D341Med (cell line): ENCODE data around the gene KLHDC10.
"Not testable (repeated sequence)": the region's sequence is repeated elsewhere in the genome, so short reads cannot be mapped to it uniquely, and the experiment has no call there.

ENCODE experiments used
- DNase-seq: peaks from one replicate; pipeline ENCODE4 v3.0.0; 2012; ENCODE audit warnings: low spot score

Gene KLHDC10, protein sequence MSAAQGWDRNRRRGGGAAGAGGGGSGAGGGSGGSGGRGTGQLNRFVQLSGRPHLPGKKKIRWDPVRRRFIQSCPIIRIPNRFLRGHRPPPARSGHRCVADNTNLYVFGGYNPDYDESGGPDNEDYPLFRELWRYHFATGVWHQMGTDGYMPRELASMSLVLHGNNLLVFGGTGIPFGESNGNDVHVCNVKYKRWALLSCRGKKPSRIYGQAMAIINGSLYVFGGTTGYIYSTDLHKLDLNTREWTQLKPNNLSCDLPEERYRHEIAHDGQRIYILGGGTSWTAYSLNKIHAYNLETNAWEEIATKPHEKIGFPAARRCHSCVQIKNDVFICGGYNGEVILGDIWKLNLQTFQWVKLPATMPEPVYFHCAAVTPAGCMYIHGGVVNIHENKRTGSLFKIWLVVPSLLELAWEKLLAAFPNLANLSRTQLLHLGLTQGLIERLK

DNA sequence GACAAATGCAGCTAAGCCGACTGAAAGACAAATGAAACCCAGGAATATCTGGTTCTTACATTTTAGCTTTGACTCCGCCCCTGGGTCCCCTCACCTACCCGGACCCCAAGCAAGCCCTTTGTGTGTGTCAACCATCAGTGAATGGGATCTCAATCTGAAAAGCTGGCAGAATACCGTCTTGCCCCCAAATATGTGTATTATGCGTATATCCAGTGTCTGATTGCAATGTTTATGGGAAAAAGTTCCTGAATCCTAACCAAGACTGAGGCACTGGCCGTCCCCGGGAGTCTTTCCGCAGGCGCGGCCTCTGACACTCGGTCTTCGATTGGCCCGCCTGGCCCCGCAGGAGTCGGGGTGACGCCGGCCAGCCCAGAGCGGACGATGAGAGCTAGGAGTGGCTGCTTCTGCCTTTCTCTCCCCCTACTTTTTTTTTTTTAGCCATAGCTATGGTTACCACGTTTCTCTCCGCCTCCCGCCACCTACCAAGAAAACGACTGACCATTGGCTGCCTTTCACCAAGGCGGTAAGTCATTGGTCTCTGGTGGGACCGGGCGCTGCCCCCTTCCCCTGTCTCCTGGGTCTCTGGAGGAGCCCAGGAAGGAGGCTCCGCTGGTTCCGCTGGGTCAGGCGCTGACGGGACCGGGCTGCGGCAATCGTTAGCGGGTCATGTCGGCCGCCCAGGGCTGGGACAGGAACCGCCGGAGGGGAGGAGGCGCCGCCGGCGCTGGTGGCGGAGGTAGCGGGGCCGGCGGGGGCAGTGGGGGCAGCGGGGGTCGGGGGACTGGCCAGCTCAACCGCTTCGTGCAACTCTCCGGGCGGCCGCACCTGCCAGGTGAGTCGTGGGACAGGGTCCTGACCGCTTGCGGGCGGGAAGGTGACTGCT is at the start of gene KLHDC10:
KLHDC10 (plus strand) TSS at position 557 of the 883 bp plus-strand sequence; CDS start at position 667, 110 bp downstream.
- DNase-seq, result peak; percentile 96

DNA sequence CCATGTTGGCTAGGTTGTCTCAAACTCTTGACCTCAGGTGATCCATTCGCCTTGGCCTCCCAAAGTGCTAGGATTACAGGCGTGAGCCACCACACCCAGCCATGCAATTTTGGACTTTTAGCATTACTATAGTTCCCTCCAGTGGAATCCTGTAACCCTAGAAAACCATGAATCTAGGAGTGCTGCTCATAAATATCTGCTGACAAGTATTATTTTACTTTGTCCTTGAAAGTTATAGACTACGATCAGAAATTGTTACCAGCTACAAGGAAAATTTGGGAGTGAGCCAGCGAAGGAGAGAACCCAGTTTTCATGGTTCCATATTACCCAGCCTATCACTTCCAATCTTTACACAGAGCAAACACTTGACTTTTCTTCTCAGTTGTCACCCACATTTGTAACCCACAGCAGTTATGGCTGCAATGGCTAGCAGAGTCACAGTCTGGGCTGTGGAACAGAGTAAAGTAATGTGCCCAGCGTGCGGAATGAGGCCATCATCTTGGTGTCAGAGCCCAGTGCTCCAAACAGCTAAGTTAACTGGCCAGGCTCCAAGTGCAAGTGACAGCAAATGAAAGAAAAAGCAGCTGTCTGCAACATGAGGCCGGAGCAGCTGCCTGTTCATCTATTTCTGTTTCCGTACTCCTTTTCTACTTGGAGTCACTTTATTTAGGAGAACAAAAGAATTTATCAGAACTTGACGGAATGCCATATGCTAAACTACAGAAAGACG is 49.1 kb upstream of the KLHDC10 start:
- DNase-seq, result no peak

DNA sequence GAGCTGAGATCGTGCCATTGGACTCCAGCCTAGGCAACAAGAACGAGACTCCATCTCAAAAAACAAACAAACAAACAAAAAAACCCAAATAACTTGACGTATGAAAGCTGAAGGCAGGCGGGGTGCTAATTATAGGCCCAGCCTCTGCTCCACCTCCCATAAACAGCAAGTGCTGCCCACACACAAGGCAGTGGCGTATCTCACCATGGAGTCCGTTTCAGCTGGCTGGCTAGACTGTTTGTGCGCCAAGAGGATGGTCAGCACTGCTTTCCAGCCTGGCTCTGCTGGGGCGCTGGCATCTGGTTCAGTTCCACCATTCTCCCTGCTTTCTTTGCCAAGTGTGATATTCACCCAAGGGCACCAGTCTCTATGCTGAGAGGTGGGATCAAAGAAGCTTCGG is 48.2 kb upstream of the KLHDC10 start:
- no peak for DNase-seq

DNA sequence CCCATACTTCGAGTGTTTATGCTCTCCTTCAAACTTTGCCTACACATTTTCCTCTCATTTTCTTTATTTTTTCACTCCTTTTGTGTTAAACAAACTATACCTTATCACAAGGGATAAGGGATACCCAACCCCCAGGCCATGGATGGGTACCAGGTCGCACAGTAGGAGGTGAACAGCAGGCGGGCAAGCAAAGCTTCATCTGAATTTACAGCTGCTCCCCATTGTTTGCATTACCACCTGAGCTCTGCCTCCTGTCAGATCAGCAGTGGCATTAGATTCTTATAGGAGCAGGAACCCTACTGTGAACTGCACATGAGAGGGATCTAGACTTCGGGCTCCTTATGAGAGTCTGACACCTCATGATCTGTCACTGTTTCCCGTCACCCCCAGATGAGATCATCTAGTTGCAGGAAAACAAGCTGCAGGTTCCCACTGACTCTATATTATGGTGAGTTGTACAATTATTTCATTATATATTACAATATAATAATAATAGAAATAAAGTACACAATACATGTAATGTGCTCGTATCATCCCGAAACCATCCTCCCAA is 47.6 kb upstream of the KLHDC10 start:
- no peak for DNase-seq

DNA sequence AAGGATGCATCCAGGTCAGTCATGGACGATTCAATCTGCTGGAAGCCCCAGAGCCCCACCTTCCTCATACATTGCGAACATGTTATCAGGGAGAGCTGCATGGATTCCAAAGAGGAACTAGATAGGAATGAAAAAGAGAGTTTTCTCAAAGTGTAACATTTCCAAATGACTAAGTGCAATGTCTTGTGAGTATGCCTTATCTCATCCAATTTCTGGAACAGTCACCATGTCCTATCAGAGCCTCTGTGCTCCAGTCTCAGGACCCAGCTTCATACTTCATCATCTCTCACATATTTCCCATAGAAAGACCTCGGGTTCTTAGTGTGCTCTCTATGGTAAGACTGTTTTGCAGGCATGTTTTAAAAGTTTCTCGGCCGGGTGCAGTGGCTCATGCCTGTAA is 45.9 kb upstream of the KLHDC10 start:
- DNase-seq, result no peak

DNA sequence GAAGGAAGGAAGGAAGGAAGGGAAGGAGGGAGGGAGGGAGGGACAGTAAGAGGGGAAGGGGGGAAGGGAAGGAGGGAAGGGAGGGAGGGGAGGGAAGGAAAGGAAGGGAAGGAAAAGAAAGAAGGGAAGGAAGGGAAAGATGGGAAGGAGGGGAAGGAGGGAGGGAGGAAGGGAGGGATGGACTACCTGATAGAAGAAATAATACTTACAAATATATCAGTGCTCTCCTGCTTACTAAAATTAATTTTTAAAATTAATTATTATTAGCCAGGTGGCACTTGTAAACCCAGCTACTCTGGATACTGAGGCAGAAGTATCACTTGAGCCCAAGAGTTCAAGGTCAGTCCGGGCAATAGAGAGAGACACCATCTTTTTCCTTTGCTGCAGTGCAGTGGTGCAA is 37.6 kb upstream of the KLHDC10 start:
- DNase-seq, result no peak

DNA sequence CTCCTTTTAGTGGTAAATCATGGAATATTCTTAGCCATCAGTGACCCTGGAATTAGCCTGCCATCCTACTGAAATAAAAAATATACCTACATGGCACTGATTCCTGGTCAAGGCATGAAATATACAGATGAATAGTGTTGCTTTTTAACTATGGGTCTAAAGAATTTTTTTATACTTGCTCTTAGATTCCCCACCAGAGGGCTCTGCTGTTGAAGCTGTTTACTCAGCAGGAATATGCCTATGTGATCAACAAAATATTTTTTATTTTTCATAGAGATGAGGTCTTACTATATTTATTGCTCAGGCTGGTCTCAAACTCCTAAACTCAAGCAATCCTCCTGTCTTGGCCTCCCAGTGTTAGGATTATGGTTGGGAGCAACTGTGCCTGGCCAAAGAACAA is 32.6 kb upstream of the KLHDC10 start:
- no peak for DNase-seq

DNA sequence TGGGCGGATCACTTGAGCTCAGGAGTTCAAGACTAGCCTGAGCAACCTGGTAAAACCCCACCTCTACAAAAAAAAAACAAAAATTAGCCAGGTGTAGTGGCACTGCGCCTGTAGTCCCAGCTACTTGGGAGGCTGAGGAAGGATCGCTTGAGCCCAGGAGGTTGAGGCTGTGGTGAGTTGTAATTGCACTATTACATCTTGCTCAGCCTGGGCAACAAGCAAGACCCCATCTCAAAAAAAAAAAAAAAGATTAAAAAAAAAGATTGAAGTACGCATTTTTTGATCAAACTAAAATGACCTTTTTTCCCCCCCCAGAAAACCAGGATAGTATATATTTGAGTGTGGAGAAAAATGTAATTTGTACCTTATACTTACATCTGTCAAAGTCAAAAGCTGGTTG is 29.8 kb upstream of the KLHDC10 start:
- no peak for DNase-seq

DNA sequence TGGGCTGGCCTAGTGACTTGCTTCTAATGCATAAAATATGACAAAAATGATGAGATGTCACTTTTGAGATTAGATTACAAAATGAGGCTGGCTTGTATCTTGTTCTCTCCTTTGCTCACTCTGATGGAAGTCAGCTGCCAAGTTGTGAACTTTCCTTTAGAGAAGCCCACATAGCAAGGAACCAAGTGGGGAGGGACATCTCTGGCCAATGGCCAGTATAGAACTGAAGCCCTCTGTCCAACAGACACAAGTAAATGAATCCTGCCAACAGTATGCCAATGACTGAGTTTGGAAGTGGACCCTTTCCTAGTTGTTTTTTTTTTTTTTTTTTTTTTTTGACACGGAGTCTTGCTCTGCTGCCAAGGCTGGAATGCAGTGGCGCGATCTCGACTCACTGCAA is 22.5 kb upstream of the KLHDC10 start:
- no peak for DNase-seq

DNA sequence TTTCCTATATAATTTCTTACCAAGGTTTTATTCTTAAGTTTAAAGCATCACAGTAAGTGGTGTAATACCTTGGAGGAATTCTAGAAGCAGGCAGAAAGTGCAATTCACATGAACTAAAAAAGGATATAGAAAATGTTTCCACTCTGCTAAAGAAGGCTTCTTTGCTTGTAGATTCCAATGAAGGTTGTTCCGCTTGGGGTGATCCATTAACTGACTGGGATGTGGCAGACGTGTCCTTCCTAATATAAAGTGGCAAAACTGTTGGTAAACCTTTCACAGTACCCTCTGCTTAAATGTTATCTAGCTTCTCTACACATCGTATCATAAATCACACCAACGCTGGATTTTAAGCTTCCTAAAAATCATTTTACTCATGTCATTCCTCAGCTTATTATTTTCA is 21.4 kb upstream of the KLHDC10 start:
- no peak for DNase-seq

DNA sequence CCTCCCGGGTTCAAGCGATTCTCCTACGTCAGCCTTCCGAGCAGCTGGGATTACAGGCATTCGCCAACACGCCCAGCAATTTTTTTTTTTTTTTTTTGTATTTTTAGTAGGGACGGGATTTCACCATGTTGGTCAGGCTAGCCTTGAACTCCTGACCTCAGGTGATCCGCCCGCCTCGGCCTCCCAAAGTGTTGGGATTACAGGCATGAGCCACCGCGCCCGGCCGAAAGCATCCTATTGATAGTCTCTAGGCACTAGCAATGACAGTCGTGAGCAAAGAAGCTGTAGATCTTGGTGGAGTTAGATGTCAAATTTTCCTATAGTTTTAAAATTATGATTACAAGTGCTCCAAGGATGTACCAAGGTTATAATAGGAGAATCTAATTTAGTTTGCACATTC is 18.1 kb upstream of the KLHDC10 start:
- DNase-seq, result not testable (repeated sequence)

DNA sequence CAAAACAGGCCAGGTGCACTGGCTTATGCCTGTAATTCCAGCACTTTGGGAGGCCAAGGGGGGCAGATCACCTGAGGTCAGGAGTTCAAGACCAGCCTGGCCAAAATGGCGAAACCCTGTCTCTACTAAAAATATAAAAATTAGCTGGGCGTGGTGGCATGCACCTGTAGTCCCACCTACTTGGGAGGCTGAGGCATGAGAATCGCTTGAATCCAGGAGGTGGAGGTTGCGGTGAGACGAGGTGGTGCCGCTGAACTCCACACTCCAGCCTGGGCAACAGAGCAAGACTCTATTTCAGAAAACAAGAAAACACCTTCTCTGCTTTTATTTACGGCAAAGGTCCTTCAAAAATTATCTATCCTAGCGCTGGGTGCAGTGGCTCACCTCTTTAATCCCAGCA is 15.1 kb upstream of the KLHDC10 start:
- DNase-seq, result not testable (repeated sequence)

DNA sequence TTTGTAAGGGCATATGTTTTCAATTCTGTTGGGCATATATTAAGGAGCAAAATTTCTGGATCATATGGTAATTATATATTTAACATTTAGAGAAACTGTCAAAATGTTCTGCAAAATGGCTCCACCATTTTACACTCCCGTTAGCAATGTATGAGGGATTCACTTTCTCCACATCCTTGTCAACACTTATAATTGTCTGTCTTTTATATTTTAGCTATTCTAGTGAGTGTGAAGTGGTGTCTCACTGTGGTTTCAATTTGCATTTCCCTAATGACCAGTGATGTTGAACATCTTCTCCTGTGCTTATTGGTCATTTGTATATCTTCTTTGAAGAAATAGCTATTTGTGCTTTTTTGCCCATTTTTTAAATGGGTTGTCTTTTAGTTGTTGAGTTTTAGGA is 8.1 kb upstream of the KLHDC10 start:
- no peak for DNase-seq

DNA sequence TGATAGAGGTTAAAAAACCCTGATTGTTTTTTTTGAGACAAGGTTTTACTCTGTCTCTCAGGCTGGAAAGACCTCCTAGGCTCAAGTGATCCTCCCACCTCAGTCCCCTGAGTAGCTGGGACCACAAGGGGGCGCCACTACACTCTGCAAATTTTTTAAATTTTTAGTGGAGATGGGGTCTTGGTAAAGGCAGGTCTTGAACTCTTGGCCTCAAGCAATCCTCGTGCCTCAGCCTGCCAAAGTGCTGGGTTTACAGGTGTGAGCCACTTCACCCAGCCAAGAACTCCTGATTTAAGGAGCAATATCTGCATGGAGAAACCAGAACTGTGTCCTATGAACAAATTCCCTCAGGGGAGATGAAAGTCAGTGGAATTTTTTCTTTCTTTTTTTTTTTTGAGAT is 7.3 kb upstream of the KLHDC10 start:
- peak; percentile 51 for DNase-seq

DNA sequence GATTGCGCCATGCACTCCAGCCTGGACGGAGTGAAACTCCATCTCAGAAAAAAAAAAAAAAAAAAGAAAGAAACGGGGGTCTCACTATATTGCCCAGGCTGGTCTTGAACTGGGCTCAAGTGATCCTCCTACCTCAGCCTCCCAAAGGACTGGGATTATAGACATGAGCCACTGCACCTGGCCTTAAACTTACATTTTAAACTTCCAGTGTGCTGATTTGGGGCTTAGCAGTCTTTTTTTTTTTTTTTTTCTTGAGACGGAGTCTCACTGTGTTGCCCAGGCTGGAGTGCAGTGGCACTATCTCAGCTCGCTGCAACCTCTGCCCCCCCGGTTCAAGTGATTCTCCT is 5.8 kb upstream of the KLHDC10 start:
- not testable (repeated sequence) for DNase-seq

DNA sequence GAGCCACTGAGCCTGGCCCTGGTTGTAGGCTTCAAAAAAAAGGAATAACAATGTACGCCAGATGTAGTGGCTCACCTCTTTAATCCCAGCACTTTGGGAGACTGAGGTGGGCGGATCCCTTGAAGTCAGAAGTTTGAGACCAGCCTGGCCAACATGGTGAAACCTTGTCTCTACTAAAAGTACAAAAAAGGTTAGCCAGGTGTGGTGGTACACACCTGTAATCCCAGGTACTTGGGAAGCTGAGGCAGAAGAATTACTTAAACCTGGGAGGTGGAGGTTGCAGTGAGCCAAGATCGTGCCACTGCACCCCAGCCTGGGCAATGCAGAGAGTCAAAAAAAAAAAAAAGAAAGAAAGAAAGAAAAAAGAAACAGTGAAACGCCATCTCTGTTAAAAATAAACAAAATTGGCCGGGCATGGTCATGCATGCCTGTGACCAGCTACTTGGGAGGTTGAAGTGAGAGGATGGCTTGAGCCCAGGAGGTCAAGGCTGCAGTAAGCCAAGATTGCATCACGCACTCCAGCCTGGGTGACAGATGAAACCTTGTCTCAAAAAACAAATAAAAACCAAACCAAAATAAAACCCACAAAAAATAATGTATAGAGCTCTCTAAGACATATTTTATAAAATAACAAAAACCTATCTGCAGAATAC is 4.7 kb upstream of the KLHDC10 start:
- DNase-seq, result no peak

DNA sequence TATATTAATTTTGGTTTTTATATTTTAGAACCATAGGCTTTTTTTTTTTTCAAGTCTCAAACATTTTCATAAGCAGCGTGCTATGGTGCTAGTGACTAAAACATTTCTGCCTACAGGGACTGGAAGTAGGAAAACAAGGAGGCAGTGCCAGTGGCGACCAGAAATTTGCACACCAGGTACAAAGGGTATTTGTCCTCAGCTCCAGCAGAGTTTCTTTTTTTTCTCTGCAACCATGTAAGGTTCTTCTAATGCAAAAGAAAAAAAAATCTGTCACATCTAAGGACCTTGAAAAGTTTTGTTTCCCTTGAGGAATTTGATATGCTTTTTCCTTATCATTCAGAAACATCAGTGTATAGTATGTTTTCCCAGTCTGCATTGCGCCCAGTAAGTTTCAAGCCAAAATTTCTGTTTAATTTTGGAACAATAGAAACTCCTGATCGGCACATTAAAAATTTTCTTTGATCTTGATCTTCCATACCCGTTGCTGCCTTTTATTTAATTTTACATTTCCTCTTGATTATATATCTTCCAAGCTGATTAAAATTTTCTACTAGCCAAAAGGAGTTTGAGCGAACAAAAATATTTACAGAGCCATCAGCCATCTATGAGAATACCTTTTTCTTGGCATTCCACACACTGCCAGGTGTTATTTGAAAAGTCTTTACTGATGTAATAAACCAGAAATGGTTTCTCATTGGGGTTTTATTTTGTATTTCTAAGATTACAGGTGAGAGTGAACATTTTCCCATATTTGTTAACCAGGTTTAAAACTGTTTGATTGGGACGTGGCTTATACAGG is 956 bp upstream of the KLHDC10 start:
- no peak for DNase-seq

DNA sequence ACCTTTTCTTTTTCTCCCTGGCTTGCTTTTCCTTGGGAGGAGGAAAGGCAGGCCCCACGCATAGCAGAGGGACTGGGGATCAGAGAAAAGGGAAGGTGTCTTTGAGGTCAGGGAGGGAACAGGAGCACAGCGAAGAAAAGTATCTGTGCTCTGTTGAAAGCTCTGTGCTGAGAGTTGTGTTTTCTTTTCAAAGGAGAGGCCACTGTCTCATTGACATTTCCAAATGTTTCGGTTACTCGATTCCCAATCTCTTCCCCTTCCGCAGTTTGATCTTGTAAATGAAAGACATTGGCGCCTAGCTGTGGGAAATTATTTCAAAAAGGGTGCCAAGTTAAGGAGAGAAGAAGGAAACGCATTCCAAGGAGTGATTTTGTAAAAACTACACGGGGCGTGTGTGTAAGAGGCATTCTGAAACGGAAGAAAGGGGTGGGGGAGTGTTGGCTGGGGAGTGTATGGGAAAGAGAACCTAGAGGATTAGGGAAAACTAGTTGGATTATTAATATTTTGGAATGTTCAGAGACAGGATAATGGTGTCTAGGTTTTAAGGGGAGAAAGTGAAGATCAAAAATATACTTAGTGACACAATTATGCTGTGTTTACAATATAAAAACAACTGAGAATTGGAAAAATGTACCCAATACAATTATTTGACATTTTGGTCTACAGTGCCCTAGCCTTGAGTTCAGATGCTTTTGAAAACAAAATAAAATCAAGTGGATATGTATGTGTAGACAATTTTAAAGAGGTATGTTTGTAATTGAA is 708 bp downstream of the KLHDC10 start:
- no peak for DNase-seq

DNA sequence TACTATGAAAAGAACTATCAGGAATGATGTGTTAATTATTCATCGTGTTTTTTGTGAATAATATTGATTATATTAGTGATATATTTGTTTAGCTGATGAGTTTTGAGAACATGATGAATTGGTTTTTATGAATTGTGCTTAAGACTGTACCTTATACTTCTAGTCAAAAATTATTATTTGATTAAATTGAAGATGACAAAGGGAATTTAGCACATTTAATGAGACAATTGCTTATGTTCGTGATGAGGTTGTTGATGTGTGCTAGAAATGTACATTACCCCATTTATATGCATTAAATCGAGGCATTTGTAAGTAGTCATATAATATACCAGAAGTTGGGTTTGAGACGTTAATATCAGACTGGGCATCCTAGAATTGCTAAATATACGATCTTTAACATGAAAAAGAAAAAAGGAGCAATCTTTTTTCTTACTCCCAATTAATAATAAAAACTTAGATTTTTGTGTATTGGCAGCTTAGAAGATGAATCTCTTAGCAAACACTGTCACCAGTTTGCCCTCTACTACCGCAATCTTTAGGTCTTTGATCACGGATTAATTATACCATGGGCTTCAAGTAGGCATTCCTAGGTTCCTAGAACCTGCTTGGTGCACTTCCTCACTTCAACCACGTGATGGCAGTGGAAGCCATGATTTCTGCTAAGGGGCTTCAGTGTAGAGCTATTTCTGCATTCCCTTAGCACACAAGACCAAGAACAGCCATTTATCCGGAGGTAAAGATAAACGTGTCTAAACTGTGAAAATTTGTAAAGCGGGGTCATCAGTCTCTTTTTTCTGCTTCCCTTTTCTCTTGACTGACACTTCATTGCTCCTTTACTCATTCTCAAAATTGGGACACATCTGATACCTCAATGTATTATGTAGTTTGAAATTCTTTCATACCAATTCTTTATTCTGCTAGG is 1.6 kb downstream of the KLHDC10 start:
- peak; percentile 67 for DNase-seq
